ENCODE data around the gene SET. TPM values are rescaled to one million over a fixed set of nuclear protein-coding genes. Genes with fewer than 3 reads are reported as not detected.

The SET gene
- total and polyA plus RNA-seq, 2 of the 13 experiments (the other 11 are each of a cell fraction or from before 2014, with no cell fraction given), result 94.2 to 611 TPM

DNA sequence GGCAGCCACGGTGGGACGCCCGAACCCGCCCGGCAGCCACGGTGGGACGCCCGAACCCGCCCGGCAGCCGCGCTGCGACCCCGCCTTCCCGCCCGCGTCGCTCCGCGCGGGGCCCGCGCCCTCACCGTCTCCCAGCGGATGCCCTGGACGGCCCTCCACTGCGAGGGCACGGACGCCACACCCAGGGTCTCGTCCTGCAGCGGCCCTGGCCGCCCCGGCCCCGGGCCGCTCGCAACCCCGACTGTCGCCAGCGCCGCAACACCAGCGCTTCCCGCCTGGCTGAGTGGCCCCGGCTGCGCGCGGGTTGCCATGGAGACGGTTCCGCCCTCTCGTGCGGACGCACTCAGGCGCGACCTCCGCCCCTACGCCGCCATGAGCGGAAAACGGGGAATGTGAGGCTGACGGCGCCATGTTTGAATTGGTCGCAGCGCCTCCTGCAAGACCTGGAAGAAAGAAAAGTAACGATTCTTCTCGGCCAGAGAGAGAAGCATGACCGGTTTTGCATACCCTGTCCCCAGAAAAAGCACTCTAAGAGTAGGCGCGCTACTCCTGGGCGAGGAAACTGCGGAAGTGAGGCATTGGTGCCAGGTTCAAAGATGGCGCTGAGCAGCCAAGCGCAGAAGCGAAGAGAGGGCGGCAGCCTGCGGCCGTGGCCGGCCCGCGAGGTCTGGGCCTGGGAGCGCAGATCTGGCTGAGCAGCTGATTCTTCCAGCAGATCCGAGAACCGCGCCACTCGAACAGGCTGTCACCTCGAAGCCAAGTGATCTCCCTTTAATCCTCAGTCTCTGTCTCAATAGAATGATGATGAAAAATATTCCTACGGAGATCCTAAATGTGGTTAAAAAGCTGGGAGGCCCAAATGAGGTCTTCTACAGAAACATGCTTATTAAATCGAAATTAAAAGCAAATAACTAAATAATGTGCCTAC lies 32.3 kb upstream of the SET start, which contains the start of gene DYNC2I2 (continued):
- TF ChIP-seq ZNF709 (CRISPR knock-in tag; IDR thresholded peaks at IDR 0.05), result peak; percentile 86; the same call in 1 of the 2 replicates
- TF ChIP-seq SMC3 (IDR thresholded peaks at IDR 0.05; ENCODE audit: low read length), result no peak
- TF ChIP-seq, protein P1, sequence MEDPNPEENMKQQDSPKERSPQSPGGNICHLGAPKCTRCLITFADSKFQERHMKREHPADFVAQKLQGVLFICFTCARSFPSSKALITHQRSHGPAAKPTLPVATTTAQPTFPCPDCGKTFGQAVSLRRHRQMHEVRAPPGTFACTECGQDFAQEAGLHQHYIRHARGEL (CRISPR knock-in tag; IDR thresholded peaks at IDR 0.05), result no peak
- TF ChIP-seq ZNF496 (CRISPR knock-in tag; IDR thresholded peaks at IDR 0.05; ENCODE audit: insufficient replicate concordance), result no peak
- TF ChIP-seq ERF (CRISPR knock-in tag; IDR thresholded peaks at IDR 0.05), result peak; percentile 92
- no peak for TF ChIP-seq FOSL1 (CRISPR knock-in tag; IDR thresholded peaks at IDR 0.05; ENCODE audit: borderline replicate concordance)
- peak; percentile 58; the same call in 1 of the 2 replicates for TF ChIP-seq ZKSCAN8 (CRISPR knock-in tag; IDR thresholded peaks at IDR 0.05; ENCODE audit: borderline replicate concordance)
- no peak; the same call in 1 of the 2 replicates for TF ChIP-seq ZNF335 (CRISPR knock-in tag; IDR thresholded peaks at IDR 0.05)
- peak; percentile 44; the same call in 1 of the 2 replicates for TF ChIP-seq KDM5A (IDR thresholded peaks at IDR 0.05; ENCODE audit: borderline replicate concordance, low read length)
- TF ChIP-seq, protein P2, sequence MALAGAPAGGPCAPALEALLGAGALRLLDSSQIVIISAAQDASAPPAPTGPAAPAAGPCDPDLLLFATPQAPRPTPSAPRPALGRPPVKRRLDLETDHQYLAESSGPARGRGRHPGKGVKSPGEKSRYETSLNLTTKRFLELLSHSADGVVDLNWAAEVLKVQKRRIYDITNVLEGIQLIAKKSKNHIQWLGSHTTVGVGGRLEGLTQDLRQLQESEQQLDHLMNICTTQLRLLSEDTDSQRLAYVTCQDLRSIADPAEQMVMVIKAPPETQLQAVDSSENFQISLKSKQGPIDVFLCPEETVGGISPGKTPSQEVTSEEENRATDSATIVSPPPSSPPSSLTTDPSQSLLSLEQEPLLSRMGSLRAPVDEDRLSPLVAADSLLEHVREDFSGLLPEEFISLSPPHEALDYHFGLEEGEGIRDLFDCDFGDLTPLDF (CRISPR knock-in tag; IDR thresholded peaks at IDR 0.05), result peak; percentile 96
- peak; percentile 72; the same call in 1 of the 2 replicates for TF ChIP-seq GFI1 (CRISPR knock-in tag; IDR thresholded peaks at IDR 0.05; ENCODE audit: borderline replicate concordance)
- TF ChIP-seq, protein P3, sequence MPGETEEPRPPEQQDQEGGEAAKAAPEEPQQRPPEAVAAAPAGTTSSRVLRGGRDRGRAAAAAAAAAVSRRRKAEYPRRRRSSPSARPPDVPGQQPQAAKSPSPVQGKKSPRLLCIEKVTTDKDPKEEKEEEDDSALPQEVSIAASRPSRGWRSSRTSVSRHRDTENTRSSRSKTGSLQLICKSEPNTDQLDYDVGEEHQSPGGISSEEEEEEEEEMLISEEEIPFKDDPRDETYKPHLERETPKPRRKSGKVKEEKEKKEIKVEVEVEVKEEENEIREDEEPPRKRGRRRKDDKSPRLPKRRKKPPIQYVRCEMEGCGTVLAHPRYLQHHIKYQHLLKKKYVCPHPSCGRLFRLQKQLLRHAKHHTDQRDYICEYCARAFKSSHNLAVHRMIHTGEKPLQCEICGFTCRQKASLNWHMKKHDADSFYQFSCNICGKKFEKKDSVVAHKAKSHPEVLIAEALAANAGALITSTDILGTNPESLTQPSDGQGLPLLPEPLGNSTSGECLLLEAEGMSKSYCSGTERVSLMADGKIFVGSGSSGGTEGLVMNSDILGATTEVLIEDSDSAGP (CRISPR knock-in tag; IDR thresholded peaks at IDR 0.05; ENCODE audit: borderline replicate concordance), result peak; percentile 93
- no peak for TF ChIP-seq KAT7 (CRISPR knock-in tag; IDR thresholded peaks at IDR 0.05; ENCODE audit: borderline replicate concordance)
- TF ChIP-seq FOXP1 (IDR thresholded peaks at IDR 0.05), result no peak
- TF ChIP-seq FOXP1 (CRISPR knock-in tag; IDR thresholded peaks at IDR 0.05), result no peak
- peak; percentile 37; the same call in 1 of the 2 replicates for TF ChIP-seq FOSL2 (CRISPR knock-in tag; IDR thresholded peaks at IDR 0.05)
- TF ChIP-seq MBD4 (IDR thresholded peaks at IDR 0.05; ENCODE audit: borderline replicate concordance, low read length), result no peak
- no peak for TF ChIP-seq ZNF33B (CRISPR knock-in tag; IDR thresholded peaks at IDR 0.05)
- 0 out of 2 replicates have a peak, but pooled peaks have one; percentile 70 for TF ChIP-seq ZNF703 (CRISPR knock-in tag; IDR thresholded peaks at IDR 0.05; ENCODE audit: borderline replicate concordance)
- TF ChIP-seq, protein P4, sequence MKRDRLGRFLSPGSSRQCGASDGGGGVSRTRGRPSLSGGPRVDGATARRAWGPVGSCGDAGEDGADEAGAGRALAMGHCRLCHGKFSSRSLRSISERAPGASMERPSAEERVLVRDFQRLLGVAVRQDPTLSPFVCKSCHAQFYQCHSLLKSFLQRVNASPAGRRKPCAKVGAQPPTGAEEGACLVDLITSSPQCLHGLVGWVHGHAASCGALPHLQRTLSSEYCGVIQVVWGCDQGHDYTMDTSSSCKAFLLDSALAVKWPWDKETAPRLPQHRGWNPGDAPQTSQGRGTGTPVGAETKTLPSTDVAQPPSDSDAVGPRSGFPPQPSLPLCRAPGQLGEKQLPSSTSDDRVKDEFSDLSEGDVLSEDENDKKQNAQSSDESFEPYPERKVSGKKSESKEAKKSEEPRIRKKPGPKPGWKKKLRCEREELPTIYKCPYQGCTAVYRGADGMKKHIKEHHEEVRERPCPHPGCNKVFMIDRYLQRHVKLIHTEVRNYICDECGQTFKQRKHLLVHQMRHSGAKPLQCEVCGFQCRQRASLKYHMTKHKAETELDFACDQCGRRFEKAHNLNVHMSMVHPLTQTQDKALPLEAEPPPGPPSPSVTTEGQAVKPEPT (CRISPR knock-in tag; IDR thresholded peaks at IDR 0.05; ENCODE audit: low read depth), result peak; percentile 64; the same call in 1 of the 2 replicates
- TF ChIP-seq TAF1 (CRISPR knock-in tag; IDR thresholded peaks at IDR 0.05), result peak; percentile 91
- no peak for TF ChIP-seq STAT5B (CRISPR knock-in tag; IDR thresholded peaks at IDR 0.05)
- 0 out of 2 replicates have a peak, but pooled peaks have one; percentile 65 for TF ChIP-seq ZNF775 (CRISPR knock-in tag; IDR thresholded peaks at IDR 0.05; ENCODE audit: borderline replicate concordance)
- TF ChIP-seq, protein P5, sequence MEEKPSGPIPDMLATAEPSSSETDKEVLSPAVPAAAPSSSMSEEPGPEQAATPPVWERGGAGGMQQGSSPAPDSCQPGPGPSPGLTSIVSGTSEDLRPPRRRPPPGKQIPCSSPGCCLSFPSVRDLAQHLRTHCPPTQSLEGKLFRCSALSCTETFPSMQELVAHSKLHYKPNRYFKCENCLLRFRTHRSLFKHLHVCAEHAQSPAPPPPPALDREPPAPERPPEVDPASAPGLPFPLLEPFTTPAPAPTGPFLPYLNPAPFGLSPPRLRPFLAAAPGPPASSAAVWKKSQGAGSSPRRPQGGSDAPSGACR (CRISPR knock-in tag; IDR thresholded peaks at IDR 0.05), result no peak; the same call in 1 of the 2 replicates
